ENCODE data around the gene ALG1.

ALG1 gene, protein sequence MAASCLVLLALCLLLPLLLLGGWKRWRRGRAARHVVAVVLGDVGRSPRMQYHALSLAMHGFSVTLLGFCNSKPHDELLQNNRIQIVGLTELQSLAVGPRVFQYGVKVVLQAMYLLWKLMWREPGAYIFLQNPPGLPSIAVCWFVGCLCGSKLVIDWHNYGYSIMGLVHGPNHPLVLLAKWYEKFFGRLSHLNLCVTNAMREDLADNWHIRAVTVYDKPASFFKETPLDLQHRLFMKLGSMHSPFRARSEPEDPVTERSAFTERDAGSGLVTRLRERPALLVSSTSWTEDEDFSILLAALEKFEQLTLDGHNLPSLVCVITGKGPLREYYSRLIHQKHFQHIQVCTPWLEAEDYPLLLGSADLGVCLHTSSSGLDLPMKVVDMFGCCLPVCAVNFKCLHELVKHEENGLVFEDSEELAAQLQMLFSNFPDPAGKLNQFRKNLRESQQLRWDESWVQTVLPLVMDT
- 20.6 to 58.0 (median 32.7) reads per million in 17 experiments for total RNA-seq

- peak; percentile 92 to 97 (median 94) for DNase-seq
These were observed at the start of gene ALG1 for GRCh38 chr16:5071681-5072333. Gene ALG1 (plus strand): TSS chr16:5071843. CDS start chr16:5071850, 7 bp downstream.

DNA sequence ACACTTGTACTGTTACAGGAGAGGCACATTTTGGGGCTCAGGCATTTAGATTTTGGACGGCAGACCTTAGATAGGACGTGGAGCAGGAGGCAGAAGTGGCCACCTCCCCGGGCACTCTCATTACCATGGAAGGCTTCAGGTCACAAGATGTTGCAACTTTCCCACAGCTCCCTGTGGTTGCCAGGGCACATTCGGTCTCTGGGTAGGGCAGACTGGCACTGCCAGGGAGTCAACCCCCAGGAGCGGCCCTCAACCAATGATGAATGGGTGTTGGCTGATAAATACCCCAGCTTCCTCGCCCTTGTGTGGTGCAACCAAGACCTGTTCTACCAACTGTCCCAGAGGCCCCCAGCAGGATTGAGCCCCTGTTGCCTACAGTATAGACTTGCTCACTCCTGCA is 49.1 kb upstream of the ALG1 start:
- no peak for DNase-seq

- no peak for DNase-seq
These were observed 47.0 kb upstream of the ALG1 start for GRCh38 chr16:5024632-5025031.

DNA sequence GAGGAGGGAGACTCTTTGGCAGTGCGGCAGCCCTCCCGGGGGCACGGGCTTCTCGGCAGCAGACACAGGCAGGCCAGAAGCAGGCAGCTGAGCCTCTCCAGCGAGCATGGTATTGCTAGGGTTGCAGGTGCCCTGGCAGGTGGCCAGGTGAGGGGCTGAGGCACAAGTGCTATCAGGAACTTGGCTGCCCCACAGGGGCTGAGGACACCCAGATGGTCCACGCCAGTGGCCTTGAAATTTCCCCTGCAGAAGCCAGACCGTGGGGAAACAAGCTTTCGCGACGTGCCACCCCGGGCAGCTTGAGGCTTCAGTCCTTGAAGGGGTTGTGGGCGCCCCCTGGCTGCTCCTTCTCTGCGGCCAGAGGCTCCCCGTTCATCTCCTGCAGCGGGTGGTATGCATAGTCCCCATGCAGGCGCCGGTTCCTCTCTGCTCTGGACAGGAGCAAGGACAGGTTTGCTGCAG is 46.4 kb upstream of the ALG1 start:
- peak in 2 of 4 experiments; percentile 12 to 32 for DNase-seq

DNA sequence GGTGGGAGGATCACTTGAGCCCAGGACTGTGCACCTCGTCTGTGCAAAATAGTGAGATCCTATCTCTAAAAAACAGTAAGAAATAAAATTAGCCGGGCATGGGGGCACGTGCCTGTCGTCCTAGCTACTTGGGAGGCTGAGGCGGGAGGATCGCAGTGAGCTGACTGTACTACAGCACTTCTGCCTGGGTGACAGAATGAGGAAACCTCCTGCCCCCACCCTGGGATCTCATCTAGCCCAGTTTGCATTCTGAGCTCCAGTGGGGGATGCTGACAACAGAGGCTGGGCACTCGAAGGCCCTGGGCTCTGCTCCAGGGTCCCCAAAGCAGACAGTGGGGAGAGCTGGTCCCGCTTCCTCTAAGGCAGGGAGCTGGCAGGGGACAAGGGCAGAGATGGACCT is 45.0 kb upstream of the ALG1 start:
- no peak for DNase-seq

DNA sequence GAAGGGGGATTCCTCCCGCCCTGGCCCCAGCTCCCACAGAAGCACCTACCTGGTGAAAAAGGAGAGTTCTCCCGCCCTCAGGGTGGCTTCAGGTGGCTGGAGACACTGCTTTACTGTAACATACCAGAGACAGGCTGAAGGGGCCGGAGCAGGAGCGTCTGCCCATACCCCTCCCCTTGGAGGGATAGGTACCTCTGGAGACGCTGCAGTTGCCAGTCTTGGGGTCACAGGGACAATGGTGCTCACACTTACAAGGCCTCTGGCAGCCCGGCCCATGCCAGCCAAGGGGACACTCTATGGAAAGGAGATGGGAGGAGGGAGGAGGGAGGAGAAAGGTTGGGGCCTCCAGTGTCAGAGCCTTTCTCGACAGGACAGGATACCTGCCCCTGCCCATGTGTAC is 44.6 kb upstream of the ALG1 start:
- DNase-seq = no peak

- DNase-seq = no peak
These were observed 43.9 kb upstream of the ALG1 start for GRCh38 chr16:5027575-5028235.

- no peak for DNase-seq
These were observed 42.6 kb upstream of the ALG1 start for GRCh38 chr16:5028950-5029475.

- DNase-seq = peak in 2 of 4 experiments; percentile 12 to 17
These were observed 41.3 kb upstream of the ALG1 start for GRCh38 chr16:5030251-5030870.

GRCh38 chr16:5031601-5032000 is 40.0 kb upstream of the ALG1 start:
- no peak for DNase-seq

DNA sequence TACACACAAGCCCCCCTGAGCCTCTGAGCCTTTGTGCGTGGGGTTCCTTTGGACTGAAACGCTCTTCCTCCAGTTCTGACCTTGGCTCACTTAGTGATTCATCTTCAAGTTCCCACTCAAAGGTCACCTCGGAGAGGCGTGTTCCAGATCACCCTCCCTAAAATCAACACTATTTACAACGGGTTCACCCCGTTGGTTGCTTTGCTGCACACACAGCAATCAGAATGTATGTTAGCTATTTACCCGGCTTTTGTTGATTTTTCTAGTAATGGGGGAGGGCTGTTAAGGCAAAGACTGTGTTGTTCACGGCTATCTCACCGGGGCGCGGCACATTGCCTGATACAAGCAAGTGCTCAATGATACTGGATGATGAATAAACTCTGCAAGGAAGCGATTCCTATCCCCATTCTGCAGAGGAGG is 38.9 kb upstream of the ALG1 start:
- DNase-seq = peak; percentile 8 to 47 (median 36)

DNA sequence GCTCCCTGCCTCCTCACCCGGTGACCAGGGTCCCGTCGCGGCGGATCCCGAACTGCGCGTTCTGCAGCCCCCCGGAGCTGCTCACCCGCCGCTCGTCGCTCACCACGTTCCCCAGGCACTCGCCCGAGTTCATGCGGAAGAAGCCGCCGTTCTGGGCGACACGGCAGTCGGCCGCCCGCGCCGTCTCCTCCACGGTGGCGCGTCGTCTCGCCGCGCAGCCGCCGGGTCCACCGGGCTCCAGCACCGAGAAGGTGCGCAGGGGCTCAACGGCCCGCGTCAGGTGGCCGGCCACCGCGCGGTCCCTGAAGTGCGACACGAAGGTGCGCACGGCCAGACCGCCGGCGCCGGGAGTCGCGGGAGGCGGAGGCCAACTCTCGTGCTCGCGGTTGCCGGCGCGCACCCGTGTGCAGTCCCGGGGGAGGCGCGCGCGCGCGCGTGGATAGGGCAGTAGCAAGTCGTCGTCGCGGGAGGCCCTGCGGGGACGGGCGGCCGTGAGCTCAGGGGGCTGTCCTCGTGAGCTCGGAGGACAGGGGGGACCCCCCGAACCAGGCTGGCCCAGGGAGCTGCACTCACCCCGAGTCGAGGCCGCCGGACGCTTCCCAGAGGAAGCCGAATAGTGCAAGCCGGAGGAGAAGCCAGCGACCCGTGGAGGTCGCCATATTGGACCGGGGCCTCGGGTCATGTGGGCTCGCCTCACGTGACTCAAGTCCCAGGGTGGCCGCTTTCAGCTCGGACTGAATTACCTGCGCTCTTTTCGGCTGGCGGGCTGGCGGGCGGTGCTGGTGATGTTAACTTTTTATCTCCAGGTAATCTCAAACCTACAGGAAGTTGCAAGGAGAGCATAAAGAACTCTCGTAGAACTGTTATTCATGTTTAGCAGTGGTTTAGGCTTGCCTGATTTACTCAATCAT is 38.1 kb upstream of the ALG1 start, which contains the start of gene NAGPA:
TSS of gene NAGPA (minus strand) at position 680 of the 911 bp plus-strand sequence. CDS start at position 659, 21 bp downstream.
- DNase-seq = peak; percentile 86 to 95 (median 91)

- no peak for DNase-seq
These were observed 37.5 kb upstream of the ALG1 start for GRCh38 chr16:5034167-5034523.

DNA sequence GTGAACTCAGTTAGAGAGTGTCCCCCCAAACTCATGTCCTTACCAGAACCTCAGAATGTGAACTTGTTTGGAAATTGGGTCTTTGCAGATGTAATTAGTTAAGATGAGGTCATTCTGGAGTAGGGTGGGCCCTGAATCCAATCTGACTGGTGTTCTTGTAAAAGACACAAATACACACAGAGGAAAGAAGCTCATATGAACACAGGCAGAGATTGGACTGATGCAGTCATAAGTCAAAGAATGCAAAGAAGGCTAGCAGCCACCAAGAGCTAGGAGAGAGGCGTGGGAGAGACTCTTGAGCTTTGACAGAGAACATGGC is 35.8 kb upstream of the ALG1 start:
- no peak for DNase-seq

DNA sequence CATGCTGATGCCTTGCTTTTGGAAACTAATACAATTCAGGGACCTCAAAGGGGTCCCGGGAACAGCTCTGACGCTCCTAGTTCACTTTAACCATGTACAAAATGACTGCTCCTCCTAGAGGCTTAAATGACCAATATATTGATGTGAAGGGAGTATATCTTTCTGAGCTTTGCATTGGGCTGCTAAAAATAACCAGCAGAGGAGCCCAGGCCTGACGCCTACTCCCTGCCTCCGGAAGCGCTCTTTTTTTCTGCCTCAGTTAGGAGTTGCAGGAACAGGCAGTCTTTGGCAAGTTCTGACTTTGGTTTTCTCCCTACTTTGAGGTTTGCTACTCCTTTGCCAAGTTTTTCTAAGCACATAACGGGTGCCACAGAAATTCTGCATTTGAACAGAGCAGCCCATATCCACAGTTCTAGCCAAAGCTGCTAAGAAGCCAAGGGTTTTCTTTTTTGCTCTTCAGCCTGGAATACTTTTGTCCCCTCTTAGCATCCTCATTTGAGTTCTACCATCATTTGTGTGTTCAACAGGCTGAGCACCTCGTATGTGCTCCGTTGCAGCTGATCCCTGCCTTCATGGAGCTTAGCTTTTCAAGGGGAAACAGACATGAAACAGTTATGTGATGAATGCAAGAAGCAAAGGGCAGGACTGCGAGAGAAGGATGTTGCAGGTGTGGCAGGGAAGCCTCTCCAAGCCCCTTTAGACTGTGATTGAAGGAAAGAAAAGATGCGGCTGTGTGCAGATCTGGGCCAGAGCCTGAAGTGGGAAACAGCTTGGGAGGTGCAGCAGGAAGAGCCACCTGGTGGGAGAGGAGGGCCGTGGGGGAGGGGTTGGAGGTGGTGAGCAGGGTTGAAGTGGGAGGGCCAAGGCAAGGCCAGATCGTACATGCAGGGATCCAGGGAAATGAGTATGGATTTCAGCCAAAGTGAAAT is 35.2 kb upstream of the ALG1 start:
- peak in 2 of 4 experiments; percentile 22 to 39 for DNase-seq

- DNase-seq = no peak
These were observed 31.2 kb upstream of the ALG1 start for GRCh38 chr16:5040451-5040850.

GRCh38 chr16:5041600-5042133 is 30.0 kb upstream of the ALG1 start:
- no peak for DNase-seq

- no peak for DNase-seq
These were observed 29.0 kb upstream of the ALG1 start for GRCh38 chr16:5042574-5043171.

GRCh38 chr16:5044011-5044540 is 27.6 kb upstream of the ALG1 start:
- DNase-seq = no peak
